Astrocyte of the cerebellum (primary cell): ENCODE measurements around the gene MAP4K5.

Source experiments
- DNase-seq: peaks from one replicate; pipeline ENCODE4 v3.0.0-alpha.2; 2011; ENCODE audit warnings: low read depth
- H3K4me3 ChIP-seq: 2 replicates; pipeline ENCODE4 v1.5.1; 2011; ENCODE audit warnings: mild to moderate bottlenecking, low read depth, low read length, moderate library complexity
- in situ Hi-C: cut with HindIII; loops from 2 replicates; pipeline ENCODE4 v1.10.0; 2017; ENCODE audit warnings: low sequenced_read_pairs
- TF ChIP-seq, protein P1 (sequence below): IDR thresholded peaks from 2 replicates; pipeline ENCODE4 v1.5.1; 2012; ENCODE audit warnings: low read length, low read depth, moderate library complexity, mild to moderate bottlenecking; ENCODE audit errors: missing control alignments

The MAP4K5 gene

DNA sequence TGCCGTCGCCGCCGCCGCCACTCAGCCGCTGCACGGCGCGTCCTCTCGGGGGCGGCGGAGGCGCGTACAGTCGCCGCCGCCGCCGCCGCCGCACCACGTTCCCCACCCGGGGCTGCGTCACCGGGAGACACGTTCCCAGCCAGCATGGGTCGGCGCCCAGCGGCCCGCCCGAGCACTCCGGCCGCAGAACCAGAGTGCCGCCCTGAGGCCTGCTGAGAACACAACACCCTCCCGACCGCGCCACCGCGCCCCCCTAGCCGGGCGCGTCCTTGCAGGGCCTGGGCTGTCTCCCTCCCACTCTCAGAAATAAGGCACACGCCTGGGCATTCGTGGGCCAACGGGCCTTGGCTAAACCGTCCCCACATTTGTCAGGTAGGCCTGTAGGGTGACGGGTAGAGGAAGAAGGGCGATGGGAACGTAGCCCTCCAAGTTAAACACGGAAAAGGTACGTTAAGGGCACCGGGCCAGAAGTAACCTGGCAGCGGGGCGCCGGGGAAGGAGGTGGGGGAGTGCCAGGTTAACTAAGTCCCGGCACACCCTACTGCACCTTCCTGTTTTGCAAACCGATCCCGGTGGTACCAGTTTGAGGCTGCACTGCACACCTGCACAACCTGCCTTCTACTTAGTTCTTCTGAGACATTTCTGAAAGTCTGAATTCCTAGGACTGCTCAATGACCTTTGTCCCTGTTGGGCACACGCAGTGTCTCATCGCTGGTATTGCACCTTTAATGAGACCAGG, at the start of gene MAP4K5:
MAP4K5 (minus strand) TSS at position 68 of the 739 bp plus-strand sequence. CDS start 520 bp downstream, outside the sequence.
- peak; percentile 74 for DNase-seq
- peak within 1 kb of the TSS; percentile 89 for H3K4me3 ChIP-seq
- TF ChIP-seq, protein P1, sequence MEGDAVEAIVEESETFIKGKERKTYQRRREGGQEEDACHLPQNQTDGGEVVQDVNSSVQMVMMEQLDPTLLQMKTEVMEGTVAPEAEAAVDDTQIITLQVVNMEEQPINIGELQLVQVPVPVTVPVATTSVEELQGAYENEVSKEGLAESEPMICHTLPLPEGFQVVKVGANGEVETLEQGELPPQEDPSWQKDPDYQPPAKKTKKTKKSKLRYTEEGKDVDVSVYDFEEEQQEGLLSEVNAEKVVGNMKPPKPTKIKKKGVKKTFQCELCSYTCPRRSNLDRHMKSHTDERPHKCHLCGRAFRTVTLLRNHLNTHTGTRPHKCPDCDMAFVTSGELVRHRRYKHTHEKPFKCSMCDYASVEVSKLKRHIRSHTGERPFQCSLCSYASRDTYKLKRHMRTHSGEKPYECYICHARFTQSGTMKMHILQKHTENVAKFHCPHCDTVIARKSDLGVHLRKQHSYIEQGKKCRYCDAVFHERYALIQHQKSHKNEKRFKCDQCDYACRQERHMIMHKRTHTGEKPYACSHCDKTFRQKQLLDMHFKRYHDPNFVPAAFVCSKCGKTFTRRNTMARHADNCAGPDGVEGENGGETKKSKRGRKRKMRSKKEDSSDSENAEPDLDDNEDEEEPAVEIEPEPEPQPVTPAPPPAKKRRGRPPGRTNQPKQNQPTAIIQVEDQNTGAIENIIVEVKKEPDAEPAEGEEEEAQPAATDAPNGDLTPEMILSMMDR = peak; percentile 84
- in situ Hi-C loops = no loop called here

DNA sequence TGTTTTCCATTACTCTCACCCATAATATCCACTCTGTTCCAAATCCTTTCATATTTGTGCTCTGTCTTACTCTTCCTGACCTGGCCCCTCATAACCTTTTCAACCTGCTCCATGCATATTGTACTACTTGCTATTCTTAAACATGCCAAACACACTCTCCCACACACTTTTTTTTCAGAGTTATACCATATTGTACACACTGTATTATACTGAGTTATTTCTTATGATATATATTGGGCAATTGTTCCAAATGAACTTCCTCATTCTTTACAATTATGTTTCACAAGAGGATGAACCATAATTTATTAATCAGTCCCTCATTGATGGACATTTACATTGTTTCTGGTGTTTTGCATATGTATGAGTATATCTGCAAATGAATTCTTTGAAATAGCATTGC, 46.1 kb upstream of the MAP4K5 start:
- TF ChIP-seq, protein P1 = no peak
- no peak overlapping the region for H3K4me3 ChIP-seq
- no peak for DNase-seq
- in situ Hi-C loops = no loop called here

DNA sequence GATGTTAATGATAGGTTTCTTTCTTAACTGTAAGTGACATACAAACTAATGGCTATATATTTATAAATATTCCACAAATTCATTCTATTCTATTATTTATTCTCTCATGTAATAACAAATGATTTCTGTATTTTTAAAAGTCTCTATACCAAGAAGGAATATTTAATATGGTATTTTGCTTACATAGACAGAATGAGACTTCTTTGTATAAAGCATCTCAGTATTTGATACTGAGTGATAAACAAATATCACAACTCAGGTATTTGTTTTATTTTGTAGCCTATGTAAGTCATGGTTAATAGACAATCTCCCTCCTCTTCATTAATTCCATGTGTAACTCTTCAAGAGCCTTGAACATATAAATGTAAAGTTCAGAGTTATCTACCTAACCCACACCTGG, 45.6 kb upstream of the MAP4K5 start:
- no peak overlapping the region for H3K4me3 ChIP-seq
- DNase-seq = no peak
- TF ChIP-seq, protein P1 = no peak
- in situ Hi-C loops = no loop called here

DNA sequence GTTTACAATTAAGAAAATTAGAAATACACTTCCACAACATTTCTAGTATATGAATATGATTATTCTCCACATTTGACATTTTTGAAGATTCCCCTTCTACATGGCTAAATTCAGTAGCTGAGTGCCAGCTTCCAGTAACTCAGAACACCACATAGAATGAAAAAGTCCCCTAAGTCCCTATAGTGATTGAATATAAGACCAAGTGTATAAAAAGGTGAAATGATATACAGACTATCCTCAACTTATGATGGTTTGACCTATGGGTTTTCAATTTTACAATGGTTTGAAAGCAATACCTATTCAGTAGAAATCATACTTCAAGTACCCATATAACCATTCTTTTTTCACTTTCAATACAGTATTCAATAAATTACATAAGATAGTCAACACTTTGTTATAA, 43.4 kb upstream of the MAP4K5 start:
- no peak for DNase-seq
- TF ChIP-seq, protein P1 = no peak
- in situ Hi-C loops = no loop called here
- no peak overlapping the region for H3K4me3 ChIP-seq

DNA sequence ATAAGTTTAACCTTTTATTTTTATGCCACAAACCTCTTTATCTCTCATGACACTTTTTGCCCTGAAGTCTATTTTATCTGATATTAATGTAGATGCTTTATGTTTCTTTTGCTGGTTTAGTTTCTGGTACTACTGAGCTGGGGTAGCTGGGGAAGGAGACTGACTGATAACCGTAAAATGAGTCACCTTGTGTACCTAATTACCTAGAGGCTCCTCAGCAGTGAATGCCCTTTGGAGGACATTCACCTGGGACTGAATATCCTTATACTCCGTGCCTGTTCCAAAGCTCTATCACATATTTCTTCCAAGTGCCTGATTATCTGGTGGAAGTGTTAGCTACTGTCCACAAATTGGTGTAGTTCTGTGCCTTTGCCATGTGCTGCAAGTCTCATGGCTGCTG, 41.5 kb upstream of the MAP4K5 start:
- in situ Hi-C loops = no loop called here
- no peak overlapping the region for H3K4me3 ChIP-seq
- no peak for DNase-seq
- TF ChIP-seq, protein P1 = no peak

DNA sequence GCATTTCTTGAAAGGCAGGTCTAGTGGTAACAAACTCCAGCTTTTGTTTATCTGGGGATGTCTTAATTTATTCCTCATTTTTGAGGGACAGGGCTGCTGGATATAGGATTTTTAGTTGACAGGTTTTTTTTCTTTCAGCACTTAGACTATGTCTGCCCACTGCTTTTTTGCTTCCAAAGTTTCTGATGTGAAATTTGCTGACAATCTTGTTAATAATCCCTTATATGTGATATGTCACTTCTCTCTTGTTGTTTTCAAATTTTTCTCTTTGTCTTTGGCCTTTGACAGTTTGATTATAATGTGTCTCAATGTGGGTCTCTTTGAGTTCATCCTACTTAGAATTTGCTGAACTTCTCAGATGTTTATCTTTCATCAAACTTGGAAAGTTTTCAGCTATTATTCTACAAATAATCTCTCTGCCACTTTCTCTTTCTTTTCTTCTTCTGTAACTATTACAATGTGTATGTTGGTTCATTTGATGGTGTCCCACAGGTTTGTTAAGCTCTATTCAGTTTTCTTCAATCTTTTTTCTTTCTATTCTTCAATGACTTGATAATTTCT, 37.4 kb upstream of the MAP4K5 start:
- no peak for DNase-seq
- in situ Hi-C loops = no loop called here
- TF ChIP-seq, protein P1 = no peak
- no peak overlapping the region for H3K4me3 ChIP-seq
